Kidney epithelial cell (primary cell): ENCODE results near the gene RAMACL. TPM values are rescaled to one million over a fixed set of nuclear protein-coding genes. Genes with fewer than 3 reads are reported as not detected.

ENCODE experiments used
- DNase-seq: peaks from one replicate; pipeline ENCODE4 v3.0.0-alpha.2; 2010; ENCODE audit warnings: low read depth
- H3K27me3 ChIP-seq: 2 replicates; pipeline ENCODE4 v1.6.0; 2011; ENCODE audit warnings: low read length; ENCODE audit not compliant: control insufficient read depth, insufficient read depth
- H3K36me3 ChIP-seq: 2 replicates; pipeline ENCODE4 v1.5.1; 2011; ENCODE audit warnings: low read length; ENCODE audit not compliant: control insufficient read depth, insufficient read depth
- H3K4me3 ChIP-seq: 2 replicates; pipeline ENCODE4 v1.5.1; 2011; ENCODE audit warnings: low read depth, mild to moderate bottlenecking, control low read depth, low read length
- CTCF ChIP-seq: IDR thresholded peaks from 2 replicates; pipeline ENCODE4 v1.5.1; 2011; ENCODE audit warnings: mild to moderate bottlenecking, moderate library complexity, low read length, control low read depth, inconsistent platforms; ENCODE audit not compliant: insufficient read depth, poor library complexity, severe bottlenecking
- total RNA-seq: library from RNA; depleted of rRNA; stranded (reverse); fragments of >200 nt; gene quantifications from 2 replicates; pipeline ENCODE4 v1.2.3, GENCODE V29; 2015

RAMACL gene
- total RNA-seq, 1 donor from 2014 or later, result 0.88 TPM

GRCh38 chr6:166556336-166556735 lies 30.1 kb downstream of the RAMACL start:
- DNase-seq, result no peak
- Histone ChIP-seq H3K4me3 (no peak overlapping the region), H3K36me3 (no peaks in the 10 kb centered on the region), H3K27me3 (no peaks in the 10 kb centered on the region)
- TF ChIP-seq CTCF, result no peak

DNA sequence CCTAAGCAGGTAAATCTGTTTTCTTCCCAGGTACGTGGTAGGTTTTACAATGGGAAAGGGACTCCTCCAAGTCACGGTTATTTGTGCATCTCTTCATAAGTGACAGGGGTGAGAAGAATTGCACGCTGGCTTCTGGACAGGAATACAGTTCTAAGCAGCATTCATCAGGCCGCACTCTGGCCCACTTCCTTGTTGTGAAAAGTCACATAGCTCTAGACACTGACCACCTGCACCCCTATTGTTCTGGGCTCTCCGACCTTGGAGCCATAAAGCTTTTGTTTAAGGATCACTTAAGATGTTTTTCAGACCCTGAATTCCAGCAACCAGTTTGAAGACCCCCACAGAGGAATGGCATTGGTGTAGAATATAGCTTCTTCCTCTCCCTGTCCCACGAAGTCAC lies 31.4 kb downstream of the RAMACL start:
- DNase-seq, result no peak
- TF ChIP-seq CTCF, result no peak
- no peaks in the 10 kb centered on the region for H3K27me3 ChIP-seq
- H3K4me3 ChIP-seq, result no peak overlapping the region
- H3K36me3 ChIP-seq, result no peaks in the 10 kb centered on the region

GRCh38 chr6:166554316-166554715 lies 32.2 kb downstream of the RAMACL start:
- no peaks in the 10 kb centered on the region for H3K36me3 ChIP-seq
- no peaks in the 10 kb centered on the region for H3K27me3 ChIP-seq
- no peak for DNase-seq
- H3K4me3 ChIP-seq, result no peak overlapping the region
- TF ChIP-seq CTCF, result no peak

- Histone ChIP-seq H3K36me3 (no peaks in the 10 kb centered on the region), H3K27me3 (no peaks in the 10 kb centered on the region), H3K4me3 (no peak overlapping the region)
- TF ChIP-seq CTCF, result no peak
- no peak for DNase-seq
Measured at GRCh38 chr6:166553563-166554271, 32.8 kb downstream of the RAMACL start.

- DNase-seq, result no peak
- no peaks in the 10 kb centered on the region for H3K27me3 ChIP-seq
- H3K36me3 ChIP-seq, result no peaks in the 10 kb centered on the region
- TF ChIP-seq CTCF, result no peak
- H3K4me3 ChIP-seq, result no peak overlapping the region
Measured at GRCh38 chr6:166552600-166552999, 33.9 kb downstream of the RAMACL start.
